GM19099 (cell line): ENCODE measurements around the gene MX2.
A peak's percentile ranks its signal among the peaks of the same experiment; 100 is the strongest.

Source experiments
- POLR2A ChIP-seq: IDR thresholded peaks from 3 replicates; pipeline ENCODE4 v1.6.1; 2011; ENCODE audit warnings: low read depth; ENCODE audit not compliant: insufficient read length; ENCODE audit errors: extremely low read depth

The MX2 gene

GRCh38 chr21:41367301-41367944 is 5.6 kb downstream of the MX2 start:
- peak; percentile 45 for TF ChIP-seq POLR2A

GRCh38 chr21:41367945-41368734 is 6.3 kb downstream of the MX2 start:
- TF ChIP-seq POLR2A, result peak; percentile 44

- TF ChIP-seq POLR2A, result no peak
Measured at GRCh38 chr21:41368735-41369104, 6.9 kb downstream of the MX2 start.

GRCh38 chr21:41369105-41369919 is 7.5 kb downstream of the MX2 start:
- peak; percentile 61 for TF ChIP-seq POLR2A

GRCh38 chr21:41369920-41370839 is 8.4 kb downstream of the MX2 start:
- no peak for TF ChIP-seq POLR2A

- no peak for TF ChIP-seq POLR2A
Measured at GRCh38 chr21:41370840-41371684, 9.2 kb downstream of the MX2 start.

- no peak for TF ChIP-seq POLR2A
Measured at GRCh38 chr21:41371685-41372030, 9.8 kb downstream of the MX2 start.

GRCh38 chr21:41373253-41373652 is 11.4 kb downstream of the MX2 start:
- no peak for TF ChIP-seq POLR2A

GRCh38 chr21:41373763-41374162 is 11.9 kb downstream of the MX2 start:
- no peak for TF ChIP-seq POLR2A

GRCh38 chr21:41374177-41374712 is 12.4 kb downstream of the MX2 start:
- TF ChIP-seq POLR2A, result no peak

- no peak for TF ChIP-seq POLR2A
Measured at GRCh38 chr21:41374867-41375533, 13.2 kb downstream of the MX2 start.

GRCh38 chr21:41375875-41376274 is 14.0 kb downstream of the MX2 start:
- TF ChIP-seq POLR2A, result no peak

GRCh38 chr21:41377715-41378114 is 15.9 kb downstream of the MX2 start:
- no peak for TF ChIP-seq POLR2A
